Pancreas (tissue), 10 donors: Measurements from ENCODE around the gene GNG2. TPM values are rescaled to one million over a fixed set of nuclear protein-coding genes. Genes with fewer than 3 reads are reported as not detected.

Experiments
- ATAC-seq, 4 donors: fragments of 200-7000 bp; cut with Tn5 transposase; one replicate each; pipeline versions ENCODE4 v1.8.0 to v1.9.1; 2020; ENCODE audit warnings: mild to moderate bottlenecking in 4 of 4, moderate library complexity in 4 of 4
- DNase-seq, 6 donors: peaks; one replicate each; pipeline ENCODE4 v3.0.0-alpha.2; 2020
- FAIRE-seq: peaks from 2 replicates; lab custom pipeline; 2012; peaks lifted over from hg19 to GRCh38; lab: Jason Lieb, UNC
- H3K27ac ChIP-seq, 4 donors: fragments of 200-600 bp; sonication (generic); 1 replicate in 3 of 4; 2 replicates in 1 of 4; pipeline versions ENCODE4 v1.5.0 to v1.8.0; 2020
- H3K27me3 ChIP-seq, 4 donors: fragments of 200-600 bp; one replicate each; pipeline ENCODE4 v1.8.0; 2021
- H3K36me3 ChIP-seq, 3 donors: fragments of 200-600 bp; sonication (generic) in 1 of 3; one replicate each; pipeline versions ENCODE4 v1.5.0 to v1.8.0; 2020 to 2021
- H3K4me1 ChIP-seq, 3 donors: fragments of 200-600 bp; one replicate each; pipeline ENCODE4 v1.8.0; 2021
- H3K4me3 ChIP-seq, 4 donors: fragments of 200-600 bp; sonication (generic) in 2 of 4; one replicate each; pipeline versions ENCODE4 v1.5.0 to v1.8.0; 2020 to 2021
- H3K9me3 ChIP-seq, 4 donors: fragments of 200-600 bp; one replicate each; pipeline ENCODE4 v1.8.0; 2021
- CTCF ChIP-seq, 4 donors: fragments of 200-600 bp; sonication (generic) in 3 of 4; IDR thresholded peaks; one replicate each; pipeline versions ENCODE4 v1.5.0 to v1.8.0; 2021; ENCODE audit warnings: antibody characterized with exemption in 4 of 4
- WGBS, 2 donors: extraction: QIAGEN DNeasy Blood & Tissue Kit; methylation state at CpG; one replicate each; pipeline ENCODE4 v1.1.7; 2013; 5-methylcytosine and 5-hydroxymethylcytosine counted together
- intact Hi-C, 3 donors: fragments of 100-400 bp; cut with DNase I; formaldehyde crosslinking; loops; one replicate each; pipeline versions ENCODE4 v1.11.1 to v1.14.2; 2022
- polyA plus RNA-seq, 2 donors: library from polyadenylated mRNA; stranded (reverse); fragments of 200-250 nt; gene quantifications; one replicate each; pipeline ENCODE4 v1.2.3, GENCODE V29; 2013
- total RNA-seq, 6 donors: library from RNA; stranded (reverse); fragmentation: NEBNext Ultra II Directional in 4 of 6; extraction: Animal tissue kit (Norgen Biotek cat#: 25700) in 4 of 6; gene quantifications; one replicate each; pipeline versions ENCODE4 v1.2.1 to v1.2.4, GENCODE V29; 2021 to 2023
- donor health status: healthy with polysubstance abuse.
- donor health status: DM: no; HTN: no; CAD: no; lungs with moderate emphysema.
- donor health status: DM: no; HTN: no; CAD: no.
- donor health status: control.
- donor health status: control.
- donor health status: Bipolar disorder and iron deficiency.
- donor health status: DM: yes; HTN: yes; CAD: no.
- donor health status: DM: no; HTN: no; CAD: no.
- donor health status: DM: no; HTN: no; CAD: no.
- donor health status: DM: yes; HTN: yes; CAD: no.

Gene GNG2
- total and polyA plus RNA-seq, 8 donors: 1.7 to 23.0 (median 7.0) TPM

GRCh38 chr14:51872396-51872795 lies 12.0 kb downstream of the GNG2 start:
- ATAC-seq: peak in 2 of 4 donors; percentile 52
- Histone ChIP-seq H3K27me3 (no peaks in the 10 kb centered on the region), H3K9me3 (no peaks in the 10 kb centered on the region), H3K4me3 (no peak overlapping the region), H3K27ac (no peak overlapping the region), H3K4me1 (no peaks in the 10 kb centered on the region), H3K36me3 (no peaks in the 10 kb centered on the region)
- no peak for FAIRE-seq
- intact Hi-C loops: no loop called here
- no peak for TF ChIP-seq CTCF (IDR thresholded peaks at IDR 0.05)
- 35 to 52% methylated on average over 3 of the region's 3 CpGs for WGBS, 2 donors
- DNase-seq: no peak

GRCh38 chr14:51873221-51873893 lies 12.9 kb downstream of the GNG2 start:
- H3K27ac ChIP-seq: no peak overlapping the region
- H3K4me1 ChIP-seq: no peaks in the 10 kb centered on the region
- no peaks in the 10 kb centered on the region for H3K36me3 ChIP-seq
- no peaks in the 10 kb centered on the region for H3K9me3 ChIP-seq
- no peak overlapping the region for H3K4me3 ChIP-seq
- intact Hi-C loops: no loop called here
- no peak for FAIRE-seq
- H3K27me3 ChIP-seq: no peaks in the 10 kb centered on the region
- ATAC-seq: peak; percentile 31 to 80 (median 72)
- DNase-seq: no peak
- WGBS, 2 donors: 37 to 49% methylated on average over 2 of the region's 2 CpGs
- no peak for TF ChIP-seq CTCF (IDR thresholded peaks at IDR 0.05)

- no peak for FAIRE-seq
- ATAC-seq: no peak
- Histone ChIP-seq H3K36me3 (no peaks in the 10 kb centered on the region), H3K27me3 (no peaks in the 10 kb centered on the region), H3K9me3 (no peaks in the 10 kb centered on the region), H3K27ac (no peak overlapping the region), H3K4me1 (no peaks in the 10 kb centered on the region), H3K4me3 (no peak overlapping the region)
- DNase-seq: no peak
- TF ChIP-seq CTCF (IDR thresholded peaks at IDR 0.05): no peak
- intact Hi-C loops: no loop called here
- WGBS, 2 donors: 30 to 41% methylated on average over 1 of the region's 1 CpG
Measured at GRCh38 chr14:51877810-51878209, 17.4 kb downstream of the GNG2 start.

- Histone ChIP-seq H3K4me1 (no peaks in the 10 kb centered on the region), H3K27me3 (no peaks in the 10 kb centered on the region), H3K27ac (no peak overlapping the region), H3K4me3 (no peak overlapping the region), H3K9me3 (no peaks in the 10 kb centered on the region), H3K36me3 (no peaks in the 10 kb centered on the region)
- no peak for TF ChIP-seq CTCF (IDR thresholded peaks at IDR 0.05)
- FAIRE-seq (no peak), DNase-seq (no peak), ATAC-seq (no peak)
- 76 to 79% methylated on average over 1 of the region's 1 CpG for WGBS, 2 donors
- intact Hi-C loops: no loop called here
Measured at GRCh38 chr14:51879170-51879569, 18.8 kb downstream of the GNG2 start.

- H3K4me3 ChIP-seq: no peak overlapping the region
- intact Hi-C loops: no loop called here
- H3K27ac ChIP-seq: no peak overlapping the region
- no peak for FAIRE-seq
- 57 to 60% methylated on average over 7 of the region's 7 CpGs for WGBS, 2 donors
- ATAC-seq: peak in 1 of 4 donors; percentile 26
- no peaks in the 10 kb centered on the region for H3K4me1 ChIP-seq
- H3K9me3 ChIP-seq: no peaks in the 10 kb centered on the region
- TF ChIP-seq CTCF (IDR thresholded peaks at IDR 0.05): no peak
- H3K36me3 ChIP-seq: no peaks in the 10 kb centered on the region
- no peaks in the 10 kb centered on the region for H3K27me3 ChIP-seq
- DNase-seq: no peak
Measured at GRCh38 chr14:51880835-51881580, 20.6 kb downstream of the GNG2 start.
